HG03039 (cell line): ENCODE results near the gene CTDSP1.
A peak's percentile ranks its signal among the peaks of the same experiment; 100 is the strongest.

ENCODE experiments used
- ATAC-seq: cut with Tn5 transposase; IDR thresholded peaks from one replicate; pipeline ENCODE4 v1.9.1; 2021; ENCODE audit warnings: mild to moderate bottlenecking, moderate library complexity; ENCODE audit not compliant: unreplicated experiment

The CTDSP1 gene

GRCh38 chr2:218398437-218399390 is 954 bp upstream of the CTDSP1 start:
- no peak for ATAC-seq

- ATAC-seq, result no peak
Measured at GRCh38 chr2:218400167-218400929, 680 bp downstream of the CTDSP1 start.

GRCh38 chr2:218400930-218401881 is 1.5 kb downstream of the CTDSP1 start:
- no peak for ATAC-seq

DNA sequence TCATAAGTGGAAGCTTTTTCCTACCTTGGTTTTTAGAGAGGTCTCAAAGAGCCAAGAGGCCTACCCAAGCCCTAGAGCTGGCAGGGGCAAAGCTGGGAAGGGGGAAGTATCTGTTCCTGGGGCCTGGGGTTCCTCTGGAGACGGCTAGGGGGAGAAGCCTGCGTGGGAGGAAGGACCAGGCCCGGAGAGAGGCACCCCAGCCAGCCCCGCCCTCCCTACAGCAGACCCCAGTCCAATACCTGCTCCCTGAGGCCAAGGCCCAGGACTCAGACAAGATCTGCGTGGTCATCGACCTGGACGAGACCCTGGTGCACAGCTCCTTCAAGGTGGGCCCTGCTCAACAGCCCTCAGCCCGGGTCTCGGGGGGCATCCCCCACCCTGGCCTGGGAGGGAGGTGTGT is 2.2 kb downstream of the CTDSP1 start:
- ATAC-seq, result no peak

- no peak for ATAC-seq
Measured at GRCh38 chr2:218402491-218402901, 2.8 kb downstream of the CTDSP1 start.

DNA sequence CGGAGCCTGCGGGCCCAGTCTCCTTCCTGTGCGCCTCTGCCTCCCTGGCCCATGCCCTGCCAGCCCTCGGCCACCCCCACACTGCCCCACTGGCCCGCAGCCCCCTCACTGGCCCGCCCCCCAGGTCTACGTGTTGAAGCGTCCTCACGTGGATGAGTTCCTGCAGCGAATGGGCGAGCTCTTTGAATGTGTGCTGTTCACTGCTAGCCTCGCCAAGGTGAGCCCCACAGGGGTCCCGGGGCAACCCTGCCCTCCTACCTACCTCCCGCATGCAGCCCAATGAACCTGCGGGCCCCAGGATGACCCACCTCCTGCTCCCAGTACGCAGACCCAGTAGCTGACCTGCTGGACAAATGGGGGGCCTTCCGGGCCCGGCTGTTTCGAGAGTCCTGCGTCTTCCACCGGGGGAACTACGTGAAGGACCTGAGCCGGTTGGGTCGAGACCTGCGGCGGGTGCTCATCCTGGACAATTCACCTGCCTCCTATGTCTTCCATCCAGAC is 3.3 kb downstream of the CTDSP1 start:
- ATAC-seq, result no peak

DNA sequence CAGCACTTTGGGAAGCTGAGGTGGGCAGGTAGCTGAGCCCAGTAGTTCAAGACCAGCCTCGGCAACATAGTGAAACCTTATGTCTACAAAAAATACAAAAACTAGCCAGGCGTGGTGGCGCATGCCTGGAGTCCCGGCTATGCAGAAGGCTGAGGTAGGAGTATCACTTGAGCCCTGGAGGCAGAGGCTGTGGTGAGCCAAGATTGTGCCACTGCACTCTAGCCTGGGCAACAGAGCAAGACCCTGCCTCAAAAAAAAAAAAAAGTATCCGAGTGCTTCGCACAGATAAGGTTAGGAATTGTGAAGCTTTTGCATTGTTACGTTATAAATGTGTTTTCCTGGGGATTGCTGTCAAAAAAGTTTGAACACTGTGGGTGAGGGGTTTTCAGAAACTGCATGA is 4.1 kb downstream of the CTDSP1 start:
- ATAC-seq, result no peak

DNA sequence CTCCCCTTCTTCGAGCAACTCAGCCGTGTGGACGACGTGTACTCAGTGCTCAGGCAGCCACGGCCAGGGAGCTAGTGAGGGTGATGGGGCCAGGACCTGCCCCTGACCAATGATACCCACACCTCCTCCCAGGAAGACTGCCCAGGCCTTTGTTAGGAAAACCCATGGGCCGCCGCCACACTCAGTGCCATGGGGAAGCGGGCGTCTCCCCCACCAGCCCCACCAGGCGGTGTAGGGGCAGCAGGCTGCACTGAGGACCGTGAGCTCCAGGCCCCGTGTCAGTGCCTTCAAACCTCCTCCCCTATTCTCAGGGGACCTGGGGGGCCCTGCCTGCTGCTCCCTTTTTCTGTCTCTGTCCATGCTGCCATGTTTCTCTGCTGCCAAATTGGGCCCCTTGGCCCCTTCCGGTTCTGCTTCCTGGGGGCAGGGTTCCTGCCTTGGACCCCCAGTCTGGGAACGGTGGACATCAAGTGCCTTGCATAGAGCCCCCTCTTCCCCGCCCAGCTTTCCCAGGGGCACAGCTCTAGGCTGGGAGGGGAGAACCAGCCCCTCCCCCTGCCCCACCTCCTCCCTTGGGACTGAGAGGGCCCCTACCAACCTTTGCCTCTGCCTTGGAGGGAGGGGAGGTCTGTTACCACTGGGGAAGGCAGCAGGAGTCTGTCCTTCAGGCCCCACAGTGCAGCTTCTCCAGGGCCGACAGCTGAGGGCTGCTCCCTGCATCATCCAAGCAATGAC is 4.8 kb downstream of the CTDSP1 start:
- ATAC-seq, result no peak

DNA sequence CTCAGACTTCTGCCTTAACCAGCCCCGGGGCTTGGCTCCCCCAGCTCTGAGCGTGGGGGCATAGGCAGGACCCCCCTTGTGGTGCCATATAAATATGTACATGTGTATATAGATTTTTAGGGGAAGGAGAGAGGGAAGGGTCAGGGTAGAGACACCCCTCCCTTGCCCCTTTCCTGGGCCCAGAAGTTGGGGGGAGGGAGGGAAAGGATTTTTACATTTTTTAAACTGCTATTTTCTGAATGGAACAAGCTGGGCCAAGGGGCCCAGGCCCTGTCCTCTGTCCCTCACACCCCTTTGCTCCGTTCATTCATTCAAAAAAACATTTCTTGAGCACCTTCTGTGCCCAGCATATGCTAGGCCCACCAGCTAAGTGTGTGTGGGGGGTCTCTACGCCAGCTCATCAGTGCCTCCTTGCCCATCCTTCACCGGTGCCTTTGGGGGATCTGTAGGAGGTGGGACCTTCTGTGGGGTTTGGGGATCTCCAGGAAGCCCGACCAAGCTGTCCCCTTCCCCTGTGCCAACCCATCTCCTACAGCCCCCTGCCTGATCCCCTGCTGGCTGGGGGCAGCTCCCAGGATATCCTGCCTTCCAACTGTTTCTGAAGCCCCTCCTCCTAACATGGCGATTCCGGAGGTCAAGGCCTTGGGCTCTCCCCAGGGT is 5.5 kb downstream of the CTDSP1 start:
- no peak for ATAC-seq

- ATAC-seq, result peak; percentile 14
Measured at GRCh38 chr2:218405746-218406208, 6.1 kb downstream of the CTDSP1 start.

DNA sequence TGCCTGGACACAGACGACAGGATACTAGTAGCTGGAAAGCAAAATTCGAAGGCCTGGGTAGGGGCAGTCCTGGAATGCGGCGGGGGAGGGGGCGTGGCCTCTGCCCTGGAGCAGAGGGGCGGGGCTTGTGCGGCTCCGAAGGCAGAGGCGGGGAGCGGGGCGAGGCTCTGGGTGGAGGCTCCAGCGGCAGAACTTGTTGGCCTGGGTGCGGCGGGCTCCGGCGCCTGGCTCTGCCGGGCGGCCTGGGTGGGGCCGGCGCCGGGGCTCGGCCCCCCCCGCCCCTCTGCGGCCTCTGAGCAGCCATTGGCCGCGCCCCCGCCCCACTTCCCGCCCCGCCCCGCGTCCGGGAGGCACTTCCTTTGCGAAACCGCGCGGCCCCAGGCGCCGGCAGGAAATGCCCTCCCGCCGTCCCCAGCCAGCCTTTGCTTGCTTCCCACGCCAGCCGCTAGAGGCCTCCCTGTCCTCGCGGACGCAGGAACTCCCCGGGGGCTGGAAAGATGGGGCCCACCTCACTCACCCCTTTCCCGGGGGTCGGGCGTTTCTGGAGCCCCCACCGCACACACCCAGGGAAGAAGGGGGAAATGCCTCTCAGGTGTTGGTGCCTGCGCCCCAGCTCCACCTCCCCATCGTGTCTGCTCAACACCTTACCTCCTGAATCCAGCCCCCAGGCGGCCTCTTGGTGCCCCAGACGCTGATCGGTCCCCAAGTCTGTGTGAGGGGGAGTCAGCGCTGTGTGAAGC is 6.7 kb downstream of the CTDSP1 start:
- peak; percentile 74 for ATAC-seq

DNA sequence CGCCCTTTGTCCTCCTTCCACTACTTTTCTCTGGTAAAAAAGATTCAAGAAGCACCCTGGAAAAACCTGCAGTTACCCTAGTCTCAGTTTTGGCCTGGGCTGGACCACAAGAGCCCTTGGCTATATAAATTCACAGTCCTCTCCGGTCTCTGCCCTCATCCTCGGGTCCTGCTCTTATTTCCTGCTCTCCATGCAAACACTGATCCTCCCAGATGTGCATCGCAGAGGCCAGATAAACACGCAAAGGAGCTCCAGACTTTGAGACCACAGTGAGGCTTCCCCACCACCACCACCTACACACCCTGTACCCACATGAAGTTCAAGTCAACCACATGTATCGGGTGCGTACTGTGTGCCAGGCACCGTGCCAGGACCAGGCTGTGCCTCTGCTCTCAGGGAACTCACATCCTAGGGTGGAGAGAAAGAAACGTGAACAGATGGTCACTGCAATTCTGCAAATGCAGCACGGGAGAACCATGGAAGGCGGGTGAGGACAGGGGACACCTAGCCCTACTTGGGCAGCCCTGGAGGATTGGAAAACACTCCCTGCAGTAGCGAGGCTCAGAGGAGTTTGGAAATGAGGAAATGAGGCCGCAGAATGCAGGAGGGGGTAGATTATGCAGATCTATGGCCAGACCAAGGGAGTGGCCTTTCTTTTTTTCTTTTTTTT is 7.4 kb downstream of the CTDSP1 start:
- ATAC-seq, result no peak

DNA sequence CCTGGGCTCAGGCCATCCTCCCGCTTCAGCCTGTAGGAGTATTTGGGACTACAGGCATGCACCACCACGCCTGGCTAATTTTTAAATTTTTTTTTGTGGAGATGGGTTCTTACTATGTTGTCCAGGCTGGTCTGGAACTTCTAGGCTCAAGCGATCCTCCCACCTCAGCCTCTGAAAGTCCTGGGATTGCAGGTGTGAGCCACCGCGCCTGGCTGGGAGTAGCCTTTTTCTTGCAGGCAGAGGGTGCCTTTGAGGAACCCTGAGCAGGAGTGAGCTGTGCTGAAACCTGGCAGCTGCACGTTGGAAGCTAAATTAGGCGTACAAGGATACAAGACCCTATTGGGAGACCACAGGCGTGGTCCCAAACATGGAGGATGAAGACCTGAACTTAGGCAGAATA is 8.0 kb downstream of the CTDSP1 start:
- no peak for ATAC-seq

GRCh38 chr2:218418321-218418716 is 18.7 kb downstream of the CTDSP1 start:
- ATAC-seq, result no peak

DNA sequence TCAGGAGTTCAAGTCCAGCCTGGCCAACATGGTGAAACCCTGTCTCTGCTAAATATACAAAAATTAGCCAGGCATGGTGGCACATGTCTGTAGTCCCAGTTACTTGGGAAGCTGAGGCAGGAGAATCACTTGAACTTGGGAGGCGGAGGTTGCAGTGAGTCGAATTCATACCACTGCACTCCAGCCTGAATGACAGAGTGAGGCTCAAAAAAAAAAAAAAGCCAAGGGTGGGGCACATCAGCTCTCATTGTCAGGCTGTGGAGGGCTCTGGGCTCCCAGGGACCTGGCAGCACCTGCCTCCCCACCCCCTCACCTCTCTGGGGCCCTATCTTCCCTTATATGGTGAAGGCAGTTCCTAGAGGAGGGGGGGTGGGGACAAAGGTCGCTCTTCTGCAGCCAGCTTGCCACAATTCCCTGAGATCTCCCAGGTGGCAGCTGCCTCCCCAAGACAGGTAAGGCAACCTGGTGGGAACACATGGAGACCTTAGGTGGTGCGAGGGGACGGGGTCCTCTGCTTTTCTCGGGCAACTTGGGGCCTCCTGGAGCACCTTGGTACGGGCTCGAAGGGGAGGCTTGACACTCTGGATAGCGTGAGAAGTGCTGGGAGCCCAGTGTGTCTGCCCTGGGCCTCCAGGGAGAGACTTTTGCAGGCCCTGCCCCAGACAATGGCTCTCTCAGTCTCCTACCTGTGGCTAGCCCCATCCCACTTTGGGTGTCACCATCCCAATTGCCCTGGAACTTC is 19.2 kb downstream of the CTDSP1 start, which contains the start of gene VIL1:
Gene VIL1, plus strand, starts transcription at position 407 of the 742 bp plus-strand sequence. CDS start 4,656 bp downstream, outside the sequence.
- ATAC-seq, result no peak

GRCh38 chr2:218419630-218420216 is 20.1 kb downstream of the CTDSP1 start:
- ATAC-seq, result no peak

DNA sequence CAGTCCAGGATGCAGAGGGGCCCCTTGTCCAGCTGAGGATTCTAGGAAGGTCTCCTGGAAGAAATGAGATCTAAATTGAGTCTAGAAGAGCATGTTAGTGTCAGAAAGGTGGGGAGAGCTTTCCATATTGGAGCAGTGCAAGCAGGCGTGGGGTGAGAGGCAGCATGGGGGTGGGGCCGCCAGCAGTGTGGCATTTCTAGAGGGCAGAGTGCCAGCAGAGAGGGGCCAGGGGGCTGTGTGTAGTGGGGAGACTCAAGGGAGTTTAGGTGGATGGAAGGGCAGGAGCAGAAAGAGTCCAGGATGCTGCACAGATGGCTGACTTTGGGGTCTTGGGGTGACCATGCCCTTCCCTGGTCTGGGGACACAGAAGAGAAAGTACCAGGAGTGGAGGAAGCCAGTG is 21.4 kb downstream of the CTDSP1 start:
- no peak for ATAC-seq
